Urinary bladder (tissue), 4 donors: Measurements from ENCODE around the gene STX1B. TPM values are rescaled to one million over a fixed set of nuclear protein-coding genes. Genes with fewer than 3 reads are reported as not detected.

Experiments
- DNase-seq: peaks from one replicate; pipeline ENCODE4 v3.0.0-alpha.2; 2015; ENCODE audit errors: extremely low spot score
- H3K27ac ChIP-seq: one replicate; pipeline ENCODE4 v1.5.1; 2013; ENCODE audit warnings: low read depth, mild to moderate bottlenecking, moderate library complexity
- H3K36me3 ChIP-seq: one replicate; pipeline ENCODE4 v1.6.1; 2013; ENCODE audit warnings: mild to moderate bottlenecking, moderate library complexity; ENCODE audit not compliant: insufficient read depth
- H3K4me1 ChIP-seq: one replicate; pipeline ENCODE4 v1.6.1; 2013; ENCODE audit warnings: mild to moderate bottlenecking, moderate library complexity; ENCODE audit not compliant: insufficient read depth
- H3K4me3 ChIP-seq: one replicate; pipeline ENCODE4 v1.5.1; 2013; ENCODE audit warnings: low read depth, low read length
- WGBS: extraction: QIAGEN DNeasy Blood & Tissue Kit; methylation state at CpG from one replicate; pipeline ENCODE4 v1.1.7; 2013; 5-methylcytosine and 5-hydroxymethylcytosine counted together
- polyA plus RNA-seq: library from polyadenylated mRNA; stranded (reverse); fragments of 200-250 nt; gene quantifications from one replicate; pipeline ENCODE4 v1.2.3, GENCODE V29; 2013
- total RNA-seq: library from RNA; depleted of rRNA; stranded (reverse); fragments of >200 nt; gene quantifications from one replicate; pipeline ENCODE4 v1.2.3, GENCODE V29; 2014
- donor health status: healthy with polysubstance abuse.
- donor health status: healthy.

STX1B gene
- total and polyA plus RNA-seq, 2 donors, result 0.47 to 0.74 TPM

- no peaks in the 10 kb centered on the region for H3K36me3 ChIP-seq
- WGBS, result 62% methylated on average over 6 of the region's 6 CpGs
- H3K27ac ChIP-seq, result no peak overlapping the region
Measured at GRCh38 chr16:31007684-31008083, 2.8 kb downstream of the STX1B start.

GRCh38 chr16:31006589-31006988, 3.8 kb downstream of the STX1B start:
- no peak for DNase-seq
- WGBS, result 92% methylated on average over 8 of the region's 8 CpGs
- H3K36me3 ChIP-seq, result no peaks in the 10 kb centered on the region
- H3K4me3 ChIP-seq, result no peak overlapping the region
- H3K4me1 ChIP-seq, result no peaks in the 10 kb centered on the region
- no peak overlapping the region for H3K27ac ChIP-seq

More at GRCh38 chr16:31007684-31008083, 2.8 kb downstream of the STX1B start:
- no peak for DNase-seq
- no peaks in the 10 kb centered on the region for H3K4me1 ChIP-seq
- H3K4me3 ChIP-seq, result no peak overlapping the region

GRCh38 chr16:31006086-31006385, 4.4 kb downstream of the STX1B start:
- 45% methylated on average over 7 of the region's 7 CpGs for WGBS
- no peak for DNase-seq
- H3K36me3 ChIP-seq, result no peaks in the 10 kb centered on the region
- H3K4me1 ChIP-seq, result no peaks in the 10 kb centered on the region
- no peak overlapping the region for H3K4me3 ChIP-seq
- H3K27ac ChIP-seq, result no peak overlapping the region

- WGBS, result 73% methylated on average over 16 of the region's 16 CpGs
- no peak overlapping the region for H3K4me3 ChIP-seq
- no peak overlapping the region for H3K27ac ChIP-seq
- no peaks in the 10 kb centered on the region for H3K4me1 ChIP-seq
- no peak for DNase-seq
- H3K36me3 ChIP-seq, result no peaks in the 10 kb centered on the region
Measured at GRCh38 chr16:31005350-31006085, 4.9 kb downstream of the STX1B start.

- WGBS, result 82% methylated on average over 2 of the region's 2 CpGs
- H3K4me1 ChIP-seq, result no peaks in the 10 kb centered on the region
- H3K27ac ChIP-seq, result no peak overlapping the region
- H3K4me3 ChIP-seq, result no peak overlapping the region
- DNase-seq, result no peak
- no peaks in the 10 kb centered on the region for H3K36me3 ChIP-seq
Measured at GRCh38 chr16:31004658-31005057, 5.8 kb downstream of the STX1B start.

- no peak overlapping the region for H3K4me3 ChIP-seq
- H3K4me1 ChIP-seq, result no peaks in the 10 kb centered on the region
- 83% methylated on average over 6 of the region's 6 CpGs for WGBS
- DNase-seq, result no peak
- H3K27ac ChIP-seq, result no peak overlapping the region
- H3K36me3 ChIP-seq, result no peaks in the 10 kb centered on the region
Measured at GRCh38 chr16:31003744-31004143, 6.7 kb downstream of the STX1B start.

GRCh38 chr16:31002862-31003341, 7.5 kb downstream of the STX1B start:
- H3K4me1 ChIP-seq, result no peaks in the 10 kb centered on the region
- DNase-seq, result no peak
- H3K27ac ChIP-seq, result no peak overlapping the region
- 75% methylated on average over 9 of the region's 9 CpGs for WGBS
- no peaks in the 10 kb centered on the region for H3K36me3 ChIP-seq
- no peak overlapping the region for H3K4me3 ChIP-seq

GRCh38 chr16:31002250-31002700, 8.2 kb downstream of the STX1B start:
- 68% methylated on average over 10 of the region's 10 CpGs for WGBS
- H3K36me3 ChIP-seq, result no peaks in the 10 kb centered on the region
- H3K27ac ChIP-seq, result no peak overlapping the region
- H3K4me3 ChIP-seq, result no peak overlapping the region
- DNase-seq, result no peak
- no peaks in the 10 kb centered on the region for H3K4me1 ChIP-seq

- H3K27ac ChIP-seq, result no peak overlapping the region
- no peak overlapping the region for H3K4me3 ChIP-seq
- 65% methylated on average over 16 of the region's 16 CpGs for WGBS
- DNase-seq, result no peak
- no peaks in the 10 kb centered on the region for H3K36me3 ChIP-seq
- no peaks in the 10 kb centered on the region for H3K4me1 ChIP-seq
Measured at GRCh38 chr16:31001507-31002249, 8.8 kb downstream of the STX1B start.

- 90% methylated on average over 19 of the region's 19 CpGs for WGBS
- no peak for DNase-seq
- Histone ChIP-seq H3K4me3 (no peak overlapping the region), H3K4me1 (no peaks in the 10 kb centered on the region), H3K27ac (no peak overlapping the region), H3K36me3 (no peaks in the 10 kb centered on the region)
Measured at GRCh38 chr16:31000671-31001382, 9.6 kb downstream of the STX1B start.

- WGBS, result 72% methylated on average over 6 of the region's 6 CpGs
Measured at GRCh38 chr16:30998852-30999761, 11.3 kb downstream of the STX1B start.

GRCh38 chr16:30997725-30998711, 12.4 kb downstream of the STX1B start:
- Histone ChIP-seq H3K36me3 (no peaks in the 10 kb centered on the region), H3K27ac (no peak overlapping the region), H3K4me1 (no peaks in the 10 kb centered on the region), H3K4me3 (peak overlapping the region; percentile 49)
- 65% methylated on average over 21 of the region's 21 CpGs for WGBS
- DNase-seq, result no peak

More at GRCh38 chr16:30998852-30999761, 11.3 kb downstream of the STX1B start:
- no peaks in the 10 kb centered on the region for H3K36me3 ChIP-seq
- no peaks in the 10 kb centered on the region for H3K4me1 ChIP-seq
- H3K27ac ChIP-seq, result no peak overlapping the region
- no peak for DNase-seq
- H3K4me3 ChIP-seq, result no peak overlapping the region
